ENCODE data around the gene HAX1.
"Not testable (repeated sequence)": the region's sequence is repeated elsewhere in the genome, so short reads cannot be mapped to it uniquely, and the experiment has no call there.

Gene HAX1

DNA sequence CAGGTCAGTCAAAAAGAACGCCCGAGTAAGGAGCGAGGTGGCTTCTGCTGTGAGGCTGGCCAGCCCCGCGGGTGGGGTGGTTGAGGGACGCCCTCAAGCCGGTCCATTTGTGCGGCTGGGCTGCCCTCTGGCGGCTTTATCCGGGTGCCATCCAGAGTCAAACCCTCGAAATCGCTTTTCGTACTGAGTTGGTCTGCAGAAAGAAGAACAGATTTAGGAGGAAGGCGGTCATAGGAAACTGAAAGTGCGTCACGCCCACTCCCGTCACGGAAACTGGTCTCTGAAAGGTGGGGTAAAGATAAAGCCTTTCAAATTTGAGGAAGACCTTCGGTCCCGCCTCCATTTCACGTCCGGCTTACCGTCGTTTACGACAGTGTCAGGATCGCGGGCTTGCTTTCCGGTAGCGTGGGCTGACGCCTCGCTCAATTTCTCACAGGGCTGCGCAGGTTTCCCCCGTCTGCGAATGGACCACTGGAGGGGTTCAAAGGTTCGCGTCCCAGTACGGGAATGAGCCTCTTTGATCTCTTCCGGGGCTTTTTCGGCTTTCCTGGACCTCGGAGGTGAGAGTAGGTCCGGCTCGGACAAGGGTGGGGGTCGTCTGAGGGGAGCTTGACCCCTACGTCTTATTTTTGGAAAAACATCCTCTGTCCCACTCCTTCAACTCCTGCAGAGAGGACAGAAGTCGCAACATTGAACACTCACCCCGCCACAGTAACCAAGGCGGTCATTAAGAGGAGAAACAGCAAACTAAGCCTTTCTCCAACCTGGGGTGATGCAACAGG lies at the start of gene HAX1:
Gene HAX1, plus strand, starts transcription at position 413 of the 782 bp plus-strand sequence. Its CDS starts 95 bp downstream, at position 508.
- peak; percentile 93 for DNase-seq (ENCODE audit: low spot score)

GRCh38 chr1:154222918-154223317 lies 49.5 kb upstream of the HAX1 start:
- no peak for DNase-seq (ENCODE audit: low spot score)

GRCh38 chr1:154223621-154224020 lies 48.8 kb upstream of the HAX1 start:
- DNase-seq (ENCODE audit: low spot score), result no peak

- no peak for DNase-seq (ENCODE audit: low spot score)
Observed at GRCh38 chr1:154225370-154225769, 47.1 kb upstream of the HAX1 start.

DNA sequence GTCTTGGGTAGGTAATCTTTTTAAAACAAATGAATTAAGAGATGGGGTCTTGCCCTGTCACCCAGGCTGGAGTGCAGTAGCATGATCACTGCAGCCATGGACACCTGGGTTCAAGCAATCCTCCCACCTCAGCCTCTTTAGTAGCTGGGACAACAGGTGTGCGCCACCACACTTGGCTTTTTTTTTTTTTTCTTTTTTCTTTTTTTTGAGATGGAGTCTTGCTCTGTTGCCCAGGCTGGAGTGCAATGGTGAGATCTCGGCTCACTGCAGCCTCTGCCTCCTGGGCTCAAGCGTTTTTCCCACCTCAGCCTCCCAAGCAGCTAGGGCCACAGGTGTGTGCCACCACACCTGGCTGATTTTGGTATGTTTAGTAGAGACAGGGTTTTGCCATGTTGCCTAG lies 41.3 kb upstream of the HAX1 start:
- DNase-seq (ENCODE audit: low spot score), result not testable (repeated sequence)

- DNase-seq (ENCODE audit: low spot score), result not testable (repeated sequence)
Observed at GRCh38 chr1:154233127-154233526, 39.3 kb upstream of the HAX1 start.

GRCh38 chr1:154236855-154237254 lies 35.6 kb upstream of the HAX1 start:
- no peak for DNase-seq (ENCODE audit: low spot score)

GRCh38 chr1:154237435-154237834 lies 35.0 kb upstream of the HAX1 start:
- DNase-seq (ENCODE audit: low spot score), result no peak

DNA sequence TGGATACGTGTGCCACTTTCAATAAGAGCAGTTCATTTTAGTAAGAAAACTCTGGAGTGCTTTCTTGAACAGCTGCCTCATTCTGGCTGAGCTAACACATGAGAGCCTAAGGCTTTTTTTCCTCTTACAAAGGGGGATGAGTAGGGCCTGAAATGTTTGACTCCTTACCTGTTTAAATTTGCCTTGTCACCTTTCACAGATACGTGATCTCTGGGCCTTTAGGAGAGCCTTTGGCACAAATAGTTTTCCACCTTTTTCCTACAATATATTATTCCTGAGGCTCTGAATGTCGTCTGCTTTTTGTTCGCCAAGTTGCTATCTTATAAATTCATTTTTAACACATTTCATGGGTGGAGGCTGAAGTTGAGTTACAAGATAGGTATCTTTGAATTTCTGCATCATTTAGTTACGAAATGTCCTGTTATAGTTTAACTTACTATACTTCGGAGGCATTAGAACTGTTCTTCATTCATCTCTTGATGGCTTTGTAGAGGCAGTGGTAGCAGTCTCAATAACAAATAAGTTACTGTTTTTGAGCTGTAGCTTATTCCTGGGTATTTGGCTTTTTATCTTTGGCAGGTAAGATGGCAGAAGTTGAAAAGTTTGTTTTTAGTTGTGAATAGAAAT lies 34.4 kb upstream of the HAX1 start:
- DNase-seq (ENCODE audit: low spot score), result no peak

DNA sequence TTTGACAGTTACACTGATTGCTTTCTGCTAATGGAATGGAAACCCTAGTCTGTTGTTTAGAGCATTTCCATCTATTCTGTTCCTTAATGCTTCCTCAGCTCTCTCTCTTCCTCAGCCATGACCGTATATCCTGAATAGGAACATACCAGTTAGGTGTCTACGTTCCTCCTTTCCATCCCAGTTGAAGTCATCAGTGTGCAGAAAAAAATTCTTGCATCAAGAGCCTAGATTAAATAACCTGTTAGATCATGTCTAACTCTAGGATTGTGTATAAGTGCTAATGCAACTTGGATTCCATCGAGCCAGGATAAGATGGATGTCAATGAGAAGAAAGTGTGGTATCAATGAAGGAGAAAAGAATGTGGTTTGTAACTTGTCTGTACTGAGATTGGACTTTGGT lies 32.9 kb upstream of the HAX1 start:
- no peak for DNase-seq (ENCODE audit: low spot score)

GRCh38 chr1:154240294-154240833 lies 32.1 kb upstream of the HAX1 start:
- DNase-seq (ENCODE audit: low spot score), result no peak

GRCh38 chr1:154241703-154242351 lies 30.6 kb upstream of the HAX1 start:
- no peak for DNase-seq (ENCODE audit: low spot score)

GRCh38 chr1:154253671-154254070 lies 18.8 kb upstream of the HAX1 start:
- DNase-seq (ENCODE audit: low spot score), result no peak

DNA sequence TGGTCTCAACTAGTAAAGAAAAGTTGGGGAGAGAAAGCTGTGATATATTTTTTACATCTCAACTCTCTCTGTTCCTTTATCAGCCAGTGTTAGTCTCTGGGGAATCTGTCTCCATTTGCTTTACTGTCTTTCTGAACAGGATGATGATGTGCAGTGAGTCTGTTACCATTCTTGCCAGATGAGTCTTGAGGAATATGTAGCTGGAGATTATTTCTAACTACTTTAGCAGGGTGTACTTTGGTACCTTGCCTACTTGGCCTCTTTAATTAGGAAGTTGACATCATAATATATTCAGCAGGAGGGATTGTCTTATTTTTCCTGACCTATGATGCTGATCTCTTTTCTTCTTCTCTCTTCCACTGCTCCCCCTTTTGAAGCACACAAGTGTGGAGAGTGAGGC lies 15.7 kb upstream of the HAX1 start:
- no peak for DNase-seq (ENCODE audit: low spot score)

GRCh38 chr1:154258784-154259183 lies 13.6 kb upstream of the HAX1 start:
- DNase-seq (ENCODE audit: low spot score), result no peak

DNA sequence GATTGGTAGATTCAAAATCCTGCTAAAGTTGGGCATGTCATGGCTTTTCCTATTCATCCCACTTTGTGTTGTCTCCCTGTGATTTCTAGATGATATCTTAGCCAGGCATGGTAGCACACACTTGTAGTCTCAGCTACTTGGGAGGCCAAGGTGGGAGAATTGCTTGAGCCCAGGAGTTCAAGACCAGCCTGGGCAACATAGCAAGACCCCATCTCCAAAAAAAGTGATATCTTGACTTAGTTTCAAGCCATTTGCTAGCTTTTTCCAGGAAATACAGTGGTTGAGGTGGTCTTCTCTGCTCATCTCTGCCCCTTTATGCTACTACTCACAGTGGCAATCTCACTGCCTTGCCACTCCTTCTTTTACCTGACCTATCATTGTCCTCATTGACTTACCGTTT lies 12.3 kb upstream of the HAX1 start:
- DNase-seq (ENCODE audit: low spot score), result no peak

DNA sequence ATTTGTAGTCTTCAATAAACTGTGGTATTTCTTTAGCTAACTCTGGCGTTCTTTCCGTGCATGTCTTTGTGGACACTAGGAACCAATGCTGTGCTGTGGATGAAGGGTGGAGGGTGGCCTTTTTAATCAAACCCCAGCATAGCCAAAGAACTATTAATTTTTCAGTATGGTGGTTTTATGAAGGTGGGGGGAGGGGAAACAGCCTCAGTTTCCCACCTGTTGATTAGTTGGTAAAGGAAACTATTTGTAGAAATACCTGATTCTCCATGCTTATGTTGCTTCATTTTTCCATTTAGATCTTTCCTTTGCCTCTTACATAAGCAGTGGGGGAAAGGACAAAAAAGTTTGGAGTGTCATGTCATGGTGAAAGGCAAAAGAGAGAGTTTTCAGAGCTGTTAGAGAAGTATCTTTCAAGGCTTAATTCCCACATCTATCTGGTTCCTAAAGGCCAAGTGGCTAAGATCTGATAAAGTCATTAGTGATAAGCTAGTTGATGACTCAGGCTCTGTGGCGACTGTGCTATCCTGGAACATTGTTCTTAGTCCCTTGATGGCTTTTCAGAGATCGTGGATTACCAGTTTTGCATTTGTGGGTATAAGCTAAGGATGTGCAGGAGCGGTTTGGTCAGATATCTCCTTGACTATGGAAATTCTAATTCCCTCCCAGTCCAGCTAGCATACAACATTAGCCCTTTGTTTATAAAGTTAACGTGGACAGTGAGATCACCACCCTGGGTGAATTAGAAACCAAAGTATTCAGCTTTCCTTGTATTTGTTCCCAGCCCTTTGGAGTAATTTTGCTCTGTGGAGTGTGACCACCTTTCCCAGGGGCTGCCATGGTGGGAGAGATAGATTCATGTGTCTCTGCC lies 8.7 kb upstream of the HAX1 start:
- DNase-seq (ENCODE audit: low spot score), result no peak

DNA sequence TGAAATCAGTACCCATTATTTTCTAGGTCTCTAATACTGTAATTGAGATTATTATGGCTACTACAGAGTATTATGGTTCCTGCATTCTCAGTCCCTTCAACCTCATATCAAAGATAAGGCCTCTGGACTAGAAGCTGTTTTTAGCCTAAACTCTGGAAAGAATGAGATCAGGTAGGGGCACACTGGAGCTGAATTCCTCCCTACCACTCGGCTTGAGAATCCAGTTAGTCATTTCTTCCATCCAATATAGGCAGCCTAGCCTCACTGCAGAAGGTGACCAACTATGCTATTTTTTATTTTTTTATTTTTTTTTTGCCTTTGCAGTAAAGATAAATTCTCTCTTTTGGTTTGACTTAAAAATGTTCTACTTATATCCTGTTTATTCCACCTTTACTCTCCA lies 8.0 kb upstream of the HAX1 start:
- DNase-seq (ENCODE audit: low spot score), result no peak

- DNase-seq (ENCODE audit: low spot score), result no peak
Observed at GRCh38 chr1:154265586-154265985, 6.8 kb upstream of the HAX1 start.

- DNase-seq (ENCODE audit: low spot score), result no peak
Observed at GRCh38 chr1:154270833-154271232, 1.6 kb upstream of the HAX1 start.

- no peak for DNase-seq (ENCODE audit: low spot score)
Observed at GRCh38 chr1:154272999-154273563, 652 bp downstream of the HAX1 start.

DNA sequence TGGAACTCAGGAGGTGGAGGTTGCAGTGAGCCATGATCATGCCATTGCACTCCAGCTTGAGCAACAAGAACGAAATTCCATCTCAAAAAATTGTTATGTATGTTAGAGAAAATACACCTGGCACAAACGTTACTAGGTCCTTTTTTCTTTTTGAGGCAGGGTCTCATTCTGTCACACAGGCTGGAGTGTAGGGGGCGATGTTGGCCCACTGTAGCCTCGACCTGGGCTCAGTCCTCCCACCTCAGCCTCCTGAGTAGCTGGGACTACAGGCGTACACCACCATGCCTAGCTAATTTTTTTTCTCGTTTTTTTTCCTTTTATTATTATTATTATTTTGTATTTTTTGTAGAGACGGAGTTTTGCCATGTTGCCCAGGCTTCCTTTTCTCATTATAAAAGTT lies 4.4 kb downstream of the HAX1 start:
- no peak for DNase-seq (ENCODE audit: low spot score)
